Transverse colon (tissue), 4 donors: ENCODE data around the gene SLC25A42. TPM values are rescaled to one million over a fixed set of nuclear protein-coding genes. Genes with fewer than 3 reads are reported as not detected.

ENCODE experiments used
- DNase-seq: peaks from one replicate; pipeline ENCODE4 v3.0.0-alpha.2; 2019
- H3K27ac ChIP-seq, 4 donors: fragments of 200-600 bp; sonication (generic); 2 replicates each; pipeline ENCODE4 v1.5.1; 2016 to 2018; ENCODE audit warnings: inconsistent platforms in 4 of 4
- H3K27me3 ChIP-seq: fragments of 200-600 bp; sonication (generic); 2 replicates; pipeline ENCODE4 v1.5.1; 2017; ENCODE audit warnings: inconsistent platforms
- H3K36me3 ChIP-seq, 4 donors: fragments of 200-600 bp; sonication (generic); 2 replicates each; pipeline ENCODE4 v1.5.1; 2017 to 2019; ENCODE audit warnings: inconsistent platforms in 4 of 4
- H3K4me1 ChIP-seq, 4 donors: fragments of 200-600 bp; sonication (generic); 2 replicates each; pipeline ENCODE4 v1.5.1; 2017 to 2020; ENCODE audit warnings: inconsistent platforms in 4 of 4
- H3K4me3 ChIP-seq, 4 donors: fragments of 200-600 bp; sonication (generic); 1 replicate in 1 of 4; 2 replicates in 3 of 4; pipeline versions ENCODE4 v1.5.1 to v1.6.1; 2017 to 2019; ENCODE audit warnings: inconsistent platforms in 4 of 4
- H3K9me3 ChIP-seq, 2 donors: fragments of 200-600 bp; sonication (generic); 2 replicates each; pipeline ENCODE4 v1.5.1; 2017 to 2019; ENCODE audit warnings: inconsistent platforms in 2 of 2
- CTCF ChIP-seq, 5 experiments: fragments of 200-600 bp in 3 of 5; fragments of 450-650 bp in 2 of 5; sonication (generic) in 3 of 5; IDR thresholded peaks; 1 replicate in 2 of 5; 2 replicates in 3 of 5; pipeline ENCODE4 v1.5.1; 2016 to 2017; ENCODE audit warnings: antibody characterized with exemption in 5 of 5, inconsistent platforms in 3 of 5, mild to moderate bottlenecking in 2 of 5, moderate library complexity in 1 of 5
- EP300 ChIP-seq: sonication (generic); formaldehyde crosslinking; IDR thresholded peaks from one replicate; pipeline ENCODE4 v1.6.1; 2017; ENCODE audit warnings: antibody characterized with exemption, low read depth
- POLR2A ChIP-seq: fragments of 450-650 bp; IDR thresholded peaks from one replicate; pipeline ENCODE4 v1.6.1; 2016; ENCODE audit warnings: antibody characterized with exemption, mild to moderate bottlenecking, moderate library complexity
- POLR2AphosphoS5 ChIP-seq, 3 donors: sonication (generic); formaldehyde crosslinking; IDR thresholded peaks; one replicate each; pipeline ENCODE4 v1.6.1; 2016; ENCODE audit warnings: antibody characterized with exemption in 3 of 3
- WGBS, 2 donors: methylation state at CpG; one replicate each; pipeline ENCODE4 v1.1.5; 2018; ENCODE audit warnings: low coverage in 1 of 2; 5-methylcytosine and 5-hydroxymethylcytosine counted together
- in situ Hi-C, 4 donors: fragments of 200-750 bp; cut with MboI; loops; one replicate each; pipeline versions ENCODE4 v1.15.0 to v1.15.1; 2017; ENCODE audit warnings: low sequenced_read_pairs in 3 of 4, low pct_ligation_motif_present in 1 of 4, low pct_unique_long_range_greater_than_20kb in 1 of 4
- intact Hi-C: fragments of 100-400 bp; cut with DNase I; formaldehyde crosslinking; loops from one replicate; pipeline ENCODE4 v1.15.1; 2023; ENCODE audit warnings: low total_unique reads
- total RNA-seq, 4 donors: library from RNA; depleted of rRNA; stranded (reverse); fragments of >200 nt; gene quantifications; one replicate each; pipeline ENCODE4 v1.1.0, GENCODE V29; 2016

The SLC25A42 gene
- total RNA-seq, 4 donors from 2014 or later = 6.8 to 141 (median 24.5) TPM

GRCh38 chr19:19115954-19116353 is 52.2 kb downstream of the SLC25A42 start:
- peaks cover 0 to 4% (median under 1%) of the 10 kb centered on the region in 4 donors for H3K4me1 ChIP-seq
- no peak overlapping the region for H3K4me3 ChIP-seq
- WGBS, 2 donors = 76% methylated on average over 9 of the region's 9 CpGs; no CpG with 5 or more reads in 1 of the 2 donors
- peak; percentile 32 to 47 (median 43) for TF ChIP-seq CTCF (IDR thresholded peaks at IDR 0.05)
- no peak for TF ChIP-seq POLR2AphosphoS5 (IDR thresholded peaks at IDR 0.05)
- TF ChIP-seq EP300 = no peak
- TF ChIP-seq POLR2A = no peak
- in situ Hi-C loops (no loop called here), intact Hi-C loops (no loop called here)
- no peaks in the 10 kb centered on the region for H3K27me3 ChIP-seq
- H3K36me3 ChIP-seq = no peaks in the 10 kb centered on the region
- peak; percentile 55 for DNase-seq
- no peaks in the 10 kb centered on the region for H3K9me3 ChIP-seq
- no peak overlapping the region for H3K27ac ChIP-seq

GRCh38 chr19:19119325-19120237 is 55.8 kb downstream of the SLC25A42 start:
- H3K4me3 ChIP-seq = no peak overlapping the region
- TF ChIP-seq POLR2A = no peak
- no peak for TF ChIP-seq POLR2AphosphoS5 (IDR thresholded peaks at IDR 0.05)
- no peak for TF ChIP-seq EP300
- 74 to 85% methylated on average over 6 to 39 of the region's 39 CpGs for WGBS, 2 donors
- H3K4me1 ChIP-seq = no peaks in the 10 kb centered on the region
- no peak for DNase-seq
- peak overlapping the region in 2 of 4 donors; percentile 18 to 61 for H3K27ac ChIP-seq
- intact Hi-C loops (no loop called here), in situ Hi-C loops (no loop called here)
- no peaks in the 10 kb centered on the region for H3K27me3 ChIP-seq
- H3K36me3 ChIP-seq = peaks cover 0 to 9% (median 0%) of the 10 kb centered on the region in 4 donors
- peaks cover 0 to 8% of the 10 kb centered on the region in 2 donors for H3K9me3 ChIP-seq

- Histone ChIP-seq H3K27me3 (no peaks in the 10 kb centered on the region), H3K36me3 (peaks cover 0 to 9% (median 0%) of the 10 kb centered on the region in 4 donors), H3K27ac (peak overlapping the region in 3 of 4 donors; percentile 18 to 61 (median 41)), H3K4me3 (peak overlapping the region in 3 of 4 donors; percentile 15 to 25 (median 16)), H3K4me1 (no peaks in the 10 kb centered on the region), H3K9me3 (peaks cover 0 to 8% of the 10 kb centered on the region in 2 donors)
- WGBS, 2 donors = 42 to 80% methylated on average over 10 to 39 of the region's 39 CpGs
- peak; percentile 71 for DNase-seq
- TF ChIP-seq POLR2A (no peak), CTCF (IDR thresholded peaks at IDR 0.05) (no peak), POLR2AphosphoS5 (IDR thresholded peaks at IDR 0.05) (no peak), EP300 (no peak)
- intact Hi-C loops (no loop called here), in situ Hi-C loops (no loop called here)
Measured at GRCh38 chr19:19120308-19121231, 56.8 kb downstream of the SLC25A42 start.

- in situ Hi-C loops (no loop called here), intact Hi-C loops (no loop called here)
- H3K4me3 ChIP-seq = no peak overlapping the region
- peaks cover 0 to 8% of the 10 kb centered on the region in 2 donors for H3K9me3 ChIP-seq
- 91% methylated on average over 10 of the region's 10 CpGs; no CpG with 5 or more reads in 1 of the 2 donors for WGBS, 2 donors
- TF ChIP-seq POLR2AphosphoS5 (IDR thresholded peaks at IDR 0.05) (no peak), POLR2A (no peak), EP300 (no peak), CTCF (IDR thresholded peaks at IDR 0.05) (no peak)
- H3K36me3 ChIP-seq = peaks cover 0 to 9% (median 0%) of the 10 kb centered on the region in 4 donors
- no peaks in the 10 kb centered on the region for H3K4me1 ChIP-seq
- no peak for DNase-seq
- H3K27me3 ChIP-seq = no peaks in the 10 kb centered on the region
- H3K27ac ChIP-seq = peak overlapping the region in 1 of 4 donors; percentile 16
Measured at GRCh38 chr19:19121371-19121770, 57.6 kb downstream of the SLC25A42 start.
